ENCODE data around the gene SAPCD2. TPM values are rescaled to one million over a fixed set of nuclear protein-coding genes. Genes with fewer than 3 reads are reported as not detected.

SAPCD2 gene
- total RNA-seq, 2 donors from 2014 or later, result 20.8 to 24.9 TPM

- Histone ChIP-seq H3K36me3 (ENCODE audit: control insufficient read depth, insufficient read depth, low read length) (no peaks in the 10 kb centered on the region), H3K4me3 (ENCODE audit: low read length) (no peak overlapping the region), H3K27ac (ENCODE audit: low read depth, low read length) (no peak overlapping the region), H3K27me3 (ENCODE audit: control insufficient read depth, insufficient read depth, low read length, poor library complexity, severe bottlenecking) (peaks cover 27% of the 10 kb centered on the region), H3K4me1 (ENCODE audit: control insufficient read depth, insufficient read depth, low read length) (no peaks in the 10 kb centered on the region), H3K9ac (ENCODE audit: extremely low read depth, low read length, poor library complexity, severe bottlenecking) (no peak overlapping the region), H3K9me3 (ENCODE audit: control insufficient read depth, low read length) (no peaks in the 10 kb centered on the region)
- no peak overlapping the region for H3K4me3 Mint-ChIP-seq
- DNase-seq, result no peak
- H3K9me3 Mint-ChIP-seq, result no peaks in the 10 kb centered on the region
- no peak for TF ChIP-seq CTCF (conservative IDR thresholded peaks at IDR 0.05)
- no peaks in the 10 kb centered on the region for H3K36me3 Mint-ChIP-seq (ENCODE audit: low read depth)
- H3K27me3 Mint-ChIP-seq (ENCODE audit: insufficient read depth), result peaks cover 24% of the 10 kb centered on the region
- no peak overlapping the region for H3K27ac Mint-ChIP-seq
- WGBS, 2 experiments (ENCODE audit: insufficient coverage in 1 of 2, insufficient read length in 1 of 2), result 95 to 97% methylated on average over 11 to 16 of the region's 16 CpGs
- H3K4me1 Mint-ChIP-seq, result peaks cover 3% of the 10 kb centered on the region
These were observed 12.0 kb upstream of the SAPCD2 start for GRCh38 chr9:137082222-137082924.

GRCh38 chr9:137080260-137081122 lies 10.1 kb upstream of the SAPCD2 start:
- Mint-ChIP-seq H3K4me1 (no peaks in the 10 kb centered on the region), H3K27ac (no peak overlapping the region), H3K4me3 (no peak overlapping the region)

GRCh38 chr9:137079401-137079787 lies 9.0 kb upstream of the SAPCD2 start:
- no peak for TF ChIP-seq CTCF (conservative IDR thresholded peaks at IDR 0.05)
- Histone ChIP-seq H3K27me3 (ENCODE audit: control insufficient read depth, insufficient read depth, low read length, poor library complexity, severe bottlenecking) (peaks cover 37% of the 10 kb centered on the region), H3K9me3 (ENCODE audit: control insufficient read depth, low read length) (no peaks in the 10 kb centered on the region), H3K4me1 (ENCODE audit: control insufficient read depth, insufficient read depth, low read length) (no peaks in the 10 kb centered on the region), H3K27ac (ENCODE audit: low read depth, low read length) (no peak overlapping the region), H3K36me3 (ENCODE audit: control insufficient read depth, insufficient read depth, low read length) (no peaks in the 10 kb centered on the region), H3K9ac (ENCODE audit: extremely low read depth, low read length, poor library complexity, severe bottlenecking) (no peak overlapping the region), H3K4me3 (ENCODE audit: low read length) (no peak overlapping the region)
- Mint-ChIP-seq H3K4me3 (no peak overlapping the region), H3K4me1 (no peaks in the 10 kb centered on the region), H3K27me3 (ENCODE audit: insufficient read depth) (peaks cover 36% of the 10 kb centered on the region), H3K9me3 (no peaks in the 10 kb centered on the region), H3K27ac (no peak overlapping the region), H3K36me3 (ENCODE audit: low read depth) (no peaks in the 10 kb centered on the region)
- DNase-seq, result no peak
- 85 to 86% methylated on average over 11 to 13 of the region's 13 CpGs for WGBS, 2 experiments (ENCODE audit: insufficient coverage in 1 of 2, insufficient read length in 1 of 2)

More at GRCh38 chr9:137080260-137081122, 10.1 kb upstream of the SAPCD2 start:
- 89 to 94% methylated on average over 20 to 24 of the region's 24 CpGs for WGBS, 2 experiments (ENCODE audit: insufficient coverage in 1 of 2, insufficient read length in 1 of 2)
- TF ChIP-seq CTCF (conservative IDR thresholded peaks at IDR 0.05), result no peak
- Histone ChIP-seq H3K4me1 (ENCODE audit: control insufficient read depth, insufficient read depth, low read length) (no peaks in the 10 kb centered on the region), H3K36me3 (ENCODE audit: control insufficient read depth, insufficient read depth, low read length) (no peaks in the 10 kb centered on the region), H3K4me3 (ENCODE audit: low read length) (no peak overlapping the region), H3K27ac (ENCODE audit: low read depth, low read length) (no peak overlapping the region), H3K27me3 (ENCODE audit: control insufficient read depth, insufficient read depth, low read length, poor library complexity, severe bottlenecking) (peaks cover 37% of the 10 kb centered on the region), H3K9ac (ENCODE audit: extremely low read depth, low read length, poor library complexity, severe bottlenecking) (no peak overlapping the region), H3K9me3 (ENCODE audit: control insufficient read depth, low read length) (no peaks in the 10 kb centered on the region)
- Mint-ChIP-seq H3K27me3 (ENCODE audit: insufficient read depth) (peaks cover 34% of the 10 kb centered on the region), H3K9me3 (no peaks in the 10 kb centered on the region), H3K36me3 (ENCODE audit: low read depth) (no peaks in the 10 kb centered on the region)
- DNase-seq, result peak; percentile 46

All from endodermal cell (in vitro differentiated cells).